ENCODE measurements around the gene GRK5. TPM values are rescaled to one million over a fixed set of nuclear protein-coding genes. Genes with fewer than 3 reads are reported as not detected.
A peak's percentile ranks its signal among the peaks of the same experiment; 100 is the strongest.

Gene GRK5
- total RNA-seq, 1 donor from 2014 or later: 21.3 TPM

DNA sequence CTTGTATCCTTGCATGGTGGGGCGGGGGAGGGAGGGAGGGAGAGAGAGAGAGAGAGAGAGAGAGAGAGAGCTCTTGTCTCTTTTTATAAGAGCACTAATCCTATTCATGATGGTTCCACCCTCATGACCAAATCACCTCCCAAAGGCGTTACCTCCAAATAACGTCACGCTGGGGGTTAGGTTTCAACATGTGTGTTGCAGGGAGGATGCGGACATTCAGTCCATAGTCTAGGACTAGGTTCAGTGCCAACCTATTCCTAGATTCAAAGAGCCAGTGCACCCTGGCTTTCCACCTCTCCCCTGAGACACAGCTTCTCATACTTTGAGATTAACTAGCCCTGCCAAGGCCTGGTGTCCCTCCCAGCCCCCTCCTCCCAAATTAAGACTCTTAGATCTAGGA lies 123.0 kb downstream of the GRK5 start:
- Mint-ChIP-seq H3K9me3 (no peaks in the 10 kb centered on the region), H3K4me1 (peaks cover 28% of the 10 kb centered on the region), H3K27ac (no peak overlapping the region), H3K36me3 (ENCODE audit: low read depth) (peaks cover 49% of the 10 kb centered on the region), H3K27me3 (no peaks in the 10 kb centered on the region), H3K4me3 (no peak overlapping the region)
- intact Hi-C loops (cut with micrococcal nuclease): loop anchor here (5.0 kb wide), 1 partner anchor 37 kb away; no protein-coding TSS in a partner anchor
- TF ChIP-seq, protein P1, sequence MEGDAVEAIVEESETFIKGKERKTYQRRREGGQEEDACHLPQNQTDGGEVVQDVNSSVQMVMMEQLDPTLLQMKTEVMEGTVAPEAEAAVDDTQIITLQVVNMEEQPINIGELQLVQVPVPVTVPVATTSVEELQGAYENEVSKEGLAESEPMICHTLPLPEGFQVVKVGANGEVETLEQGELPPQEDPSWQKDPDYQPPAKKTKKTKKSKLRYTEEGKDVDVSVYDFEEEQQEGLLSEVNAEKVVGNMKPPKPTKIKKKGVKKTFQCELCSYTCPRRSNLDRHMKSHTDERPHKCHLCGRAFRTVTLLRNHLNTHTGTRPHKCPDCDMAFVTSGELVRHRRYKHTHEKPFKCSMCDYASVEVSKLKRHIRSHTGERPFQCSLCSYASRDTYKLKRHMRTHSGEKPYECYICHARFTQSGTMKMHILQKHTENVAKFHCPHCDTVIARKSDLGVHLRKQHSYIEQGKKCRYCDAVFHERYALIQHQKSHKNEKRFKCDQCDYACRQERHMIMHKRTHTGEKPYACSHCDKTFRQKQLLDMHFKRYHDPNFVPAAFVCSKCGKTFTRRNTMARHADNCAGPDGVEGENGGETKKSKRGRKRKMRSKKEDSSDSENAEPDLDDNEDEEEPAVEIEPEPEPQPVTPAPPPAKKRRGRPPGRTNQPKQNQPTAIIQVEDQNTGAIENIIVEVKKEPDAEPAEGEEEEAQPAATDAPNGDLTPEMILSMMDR (IDR thresholded peaks at IDR 0.05): no peak
- ATAC-seq (ENCODE audit: low read depth): no peak
- ChIA-PET CTCF (no interaction called here), POLR2A (no interaction called here)
- no peak for DNase-seq

DNA sequence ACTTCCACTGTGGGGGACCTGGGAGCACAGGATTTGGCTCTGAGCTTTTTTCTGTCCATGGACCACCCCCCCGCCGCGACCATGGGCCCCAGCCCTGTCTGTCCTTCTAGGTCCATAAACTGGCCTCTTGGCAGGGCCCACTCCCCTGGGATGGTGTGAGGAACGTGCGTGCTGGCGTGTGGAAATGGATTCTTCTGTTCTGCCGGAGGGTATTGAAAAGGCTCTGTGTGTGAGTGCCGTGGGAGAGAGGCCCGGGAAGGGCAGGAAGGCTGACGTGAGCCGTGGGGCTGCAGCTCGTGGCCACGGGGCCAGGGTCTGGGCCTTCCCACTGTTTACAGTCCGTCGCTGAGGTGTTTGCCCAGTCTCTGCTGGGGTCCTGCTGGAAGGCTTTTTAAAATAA lies 123.7 kb downstream of the GRK5 start:
- no peak overlapping the region for H3K27ac Mint-ChIP-seq
- intact Hi-C loops (cut with micrococcal nuclease): loop anchor here (5.0 kb wide), 1 partner anchor 36 kb away; no protein-coding TSS in a partner anchor
- H3K4me1 Mint-ChIP-seq: peaks cover 25% of the 10 kb centered on the region
- peaks cover 51% of the 10 kb centered on the region for H3K36me3 Mint-ChIP-seq (ENCODE audit: low read depth)
- no peak for DNase-seq
- ChIA-PET CTCF (no interaction called here), POLR2A (no interaction called here)
- TF ChIP-seq, protein P1 (IDR thresholded peaks at IDR 0.05): no peak
- no peaks in the 10 kb centered on the region for H3K27me3 Mint-ChIP-seq
- no peak for ATAC-seq (ENCODE audit: low read depth)
- H3K9me3 Mint-ChIP-seq: no peaks in the 10 kb centered on the region
- no peak overlapping the region for H3K4me3 Mint-ChIP-seq

DNA sequence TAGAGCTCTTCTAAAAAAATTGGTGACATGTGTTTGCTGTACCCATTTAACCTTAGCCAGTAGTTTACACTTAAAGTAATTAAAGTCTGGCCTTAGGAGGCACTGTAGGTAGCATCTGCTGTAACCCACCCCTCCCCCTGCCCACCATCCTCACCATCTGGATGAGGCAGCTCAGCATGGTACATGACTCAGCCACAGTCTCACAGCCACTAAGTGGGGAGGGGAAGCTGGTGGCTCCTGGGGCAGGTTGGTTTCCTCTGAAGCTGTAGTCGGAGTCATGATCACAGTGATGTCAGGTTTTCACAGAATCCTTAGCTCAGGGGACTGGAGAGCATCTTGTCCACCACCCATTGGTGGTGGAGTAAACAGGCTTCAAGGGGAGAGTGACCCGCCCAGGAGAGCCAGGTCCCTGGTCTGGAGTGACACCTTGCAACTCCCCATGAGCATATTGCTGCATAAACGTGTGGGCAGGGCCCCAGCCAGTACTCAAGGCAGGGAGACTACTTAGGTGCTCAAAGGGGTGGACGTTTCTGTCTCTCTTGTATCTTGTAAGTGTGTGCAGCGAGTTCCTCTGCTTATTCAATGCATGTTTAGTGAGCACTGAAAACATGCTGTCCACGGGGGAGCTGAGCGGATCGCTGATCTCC lies 125.9 kb downstream of the GRK5 start:
- Mint-ChIP-seq H3K36me3 (ENCODE audit: low read depth) (peaks cover 49% of the 10 kb centered on the region), H3K27ac (no peak overlapping the region), H3K4me1 (peaks cover 10% of the 10 kb centered on the region), H3K27me3 (no peaks in the 10 kb centered on the region), H3K4me3 (no peak overlapping the region), H3K9me3 (no peaks in the 10 kb centered on the region)
- TF ChIP-seq, protein P1 (IDR thresholded peaks at IDR 0.05): no peak
- intact Hi-C loops (cut with micrococcal nuclease): loop anchor here (5.0 kb wide), 1 partner anchor 34 kb away; no protein-coding TSS in a partner anchor
- CTCF ChIA-PET: interaction anchor here (0.9 to 1.3 kb wide), 2 partner anchors 127 to 134 kb away, joined by 3 to 5 read pairs; partner anchors contain the start of gene GRK5
- peak; percentile 75 for ATAC-seq (ENCODE audit: low read depth)
- POLR2A ChIA-PET: interaction anchor here (0.6 to 0.8 kb wide), 2 partner anchors 24 to 118 kb away, joined by 4 to 5 read pairs; no protein-coding TSS in a partner anchor
- DNase-seq: no peak

DNA sequence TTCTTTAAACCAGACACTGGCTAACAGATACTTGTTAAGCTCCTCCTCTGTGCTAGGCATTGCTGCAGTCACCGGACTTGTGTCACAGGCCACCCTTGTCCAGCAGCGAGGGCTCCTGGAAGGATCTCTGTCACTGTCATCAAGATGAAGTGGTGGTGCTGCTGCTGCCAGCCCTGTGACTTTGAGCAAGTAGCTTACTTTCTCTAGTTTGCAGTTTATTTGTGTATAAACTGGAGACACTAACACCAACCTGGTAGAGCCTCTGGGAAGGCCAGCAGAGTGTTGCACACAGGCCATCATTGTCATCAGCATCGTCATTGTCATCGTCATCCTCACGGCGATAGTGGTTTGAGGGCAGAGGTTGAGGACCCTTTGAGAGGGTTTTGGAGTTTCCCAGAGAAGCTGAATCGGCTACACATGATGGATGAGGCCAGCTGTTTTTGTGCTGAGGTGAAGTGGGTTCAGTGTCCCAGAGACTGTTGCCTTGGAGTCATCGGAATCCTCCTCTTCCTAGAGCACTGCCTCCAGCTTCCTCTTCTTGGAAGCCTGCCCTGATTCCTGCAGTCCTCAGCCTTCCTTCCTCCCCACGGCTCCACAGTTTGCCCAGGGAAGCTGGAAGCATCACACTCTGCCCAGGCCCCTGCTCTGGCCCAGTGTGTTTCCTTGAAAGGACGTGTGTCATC lies 128.4 kb downstream of the GRK5 start:
- intact Hi-C loops (cut with micrococcal nuclease): no loop called here
- H3K4me1 Mint-ChIP-seq: peaks cover 6% of the 10 kb centered on the region
- ChIA-PET POLR2A (no interaction called here), CTCF (no interaction called here)
- TF ChIP-seq, protein P1 (IDR thresholded peaks at IDR 0.05): no peak
- peaks cover 50% of the 10 kb centered on the region for H3K36me3 Mint-ChIP-seq (ENCODE audit: low read depth)
- ATAC-seq (ENCODE audit: low read depth): no peak
- no peaks in the 10 kb centered on the region for H3K9me3 Mint-ChIP-seq
- no peak overlapping the region for H3K4me3 Mint-ChIP-seq
- peak overlapping the region; percentile 41 for H3K27ac Mint-ChIP-seq
- no peaks in the 10 kb centered on the region for H3K27me3 Mint-ChIP-seq
- no peak for DNase-seq

DNA sequence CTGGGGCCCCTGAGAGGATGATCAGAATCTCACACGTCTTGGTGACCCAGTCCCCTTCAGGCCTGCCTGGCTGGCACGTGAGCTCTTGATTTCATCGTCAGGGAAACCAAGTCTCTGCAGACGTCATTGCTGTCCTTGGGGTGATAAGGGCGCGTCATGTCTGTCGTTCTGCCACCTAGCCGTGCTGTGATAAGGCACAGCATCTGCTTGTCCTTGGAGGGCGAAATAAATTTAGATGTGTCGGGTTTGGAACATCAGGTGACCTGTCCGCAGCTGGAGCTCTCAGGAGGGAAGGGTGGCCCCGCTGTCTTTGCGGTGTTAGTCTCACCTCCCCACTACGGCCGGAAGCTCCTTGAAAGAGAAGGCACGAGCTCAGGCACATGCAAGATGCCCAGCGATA lies 129.2 kb downstream of the GRK5 start:
- H3K4me1 Mint-ChIP-seq: peaks cover 14% of the 10 kb centered on the region
- peaks cover 52% of the 10 kb centered on the region for H3K36me3 Mint-ChIP-seq (ENCODE audit: low read depth)
- CTCF ChIA-PET: no interaction called here
- no peak for ATAC-seq (ENCODE audit: low read depth)
- no peak overlapping the region for H3K27ac Mint-ChIP-seq
- H3K4me3 Mint-ChIP-seq: no peak overlapping the region
- TF ChIP-seq, protein P1 (IDR thresholded peaks at IDR 0.05): no peak
- no peak for DNase-seq
- POLR2A ChIA-PET: no interaction called here
- H3K9me3 Mint-ChIP-seq: no peaks in the 10 kb centered on the region
- intact Hi-C loops (cut with micrococcal nuclease): no loop called here
- H3K27me3 Mint-ChIP-seq: no peaks in the 10 kb centered on the region

Data from activated B cell treated with CpG ODN at 0.5 μM for 24 hours (primary cell).